Upper lobe of left lung (tissue), 6 donors: ENCODE data around the gene LEMD1. TPM values are rescaled to one million over a fixed set of nuclear protein-coding genes. Genes with fewer than 3 reads are reported as not detected.

Experiments
- ATAC-seq, 2 donors: fragments of 200-7000 bp; cut with Tn5 transposase; one replicate each; pipeline ENCODE4 v1.9.1; 2022; ENCODE audit warnings: mild to moderate bottlenecking in 2 of 2, moderate library complexity in 2 of 2; ENCODE audit not compliant: low FRiP score in 2 of 2
- DNase-seq, 2 donors: peaks; one replicate each; pipeline ENCODE4 v3.0.0-alpha.2; 2019 to 2020
- H3K27ac ChIP-seq, 4 donors: fragments of 200-600 bp; sonication (generic); one replicate each; pipeline ENCODE4 v1.5.1; 2016 to 2019
- H3K27me3 ChIP-seq, 4 donors: fragments of 200-600 bp; sonication (generic); one replicate each; pipeline ENCODE4 v1.5.1; 2017 to 2019
- H3K36me3 ChIP-seq, 4 donors: fragments of 200-600 bp; sonication (generic); one replicate each; pipeline ENCODE4 v1.5.1; 2016 to 2019
- H3K4me1 ChIP-seq, 4 donors: fragments of 200-600 bp; sonication (generic); one replicate each; pipeline ENCODE4 v1.5.1; 2018 to 2019
- H3K4me3 ChIP-seq, 4 donors: fragments of 200-600 bp; sonication (generic); one replicate each; pipeline ENCODE4 v1.5.1; 2017 to 2019; ENCODE audit warnings: mild to moderate bottlenecking in 2 of 4, moderate library complexity in 1 of 4
- H3K9me3 ChIP-seq, 4 donors: fragments of 200-600 bp; sonication (generic); one replicate each; pipeline ENCODE4 v1.5.1; 2018 to 2019
- CTCF ChIP-seq, 6 experiments: fragments of 450-650 bp in 4 of 6; fragments of 200-600 bp in 2 of 6; sonication (generic) in 2 of 6; IDR thresholded peaks; one replicate each; pipeline ENCODE4 v1.5.1; 2016 to 2019; ENCODE audit warnings: antibody characterized with exemption in 6 of 6
- EP300 ChIP-seq, 4 donors: sonication (generic); formaldehyde crosslinking; IDR thresholded peaks; one replicate each; pipeline ENCODE4 v1.5.1; 2017; ENCODE audit warnings: antibody characterized with exemption in 4 of 4, control low read depth in 2 of 4
- POLR2A ChIP-seq, 4 donors: fragments of 450-650 bp; IDR thresholded peaks; one replicate each; pipeline ENCODE4 v1.5.1; 2016 to 2017; ENCODE audit warnings: antibody characterized with exemption in 4 of 4, mild to moderate bottlenecking in 2 of 4
- POLR2AphosphoS5 ChIP-seq, 2 donors: sonication (generic); formaldehyde crosslinking; IDR thresholded peaks; one replicate each; pipeline ENCODE4 v1.5.1; 2017; ENCODE audit warnings: antibody characterized with exemption in 2 of 2
- WGBS, 2 donors: methylation state at CpG; one replicate each; pipeline ENCODE4 v1.1.5; 2017 to 2018; 5-methylcytosine and 5-hydroxymethylcytosine counted together
- total RNA-seq, 6 donors: library from RNA; depleted of rRNA in 4 of 6; stranded (reverse); fragments of >200 nt in 4 of 6; gene quantifications; one replicate each; pipeline versions ENCODE4 v1.1.0 to v1.2.1, GENCODE V29; 2016 to 2021
- donor health status: DM: no; HTN: no; CAD: no; lungs with moderate emphysema.
- donor health status: DM: no; HTN: yes; CAD: no; lungs with severe emphysema.

Gene LEMD1
- total RNA-seq, 6 donors from 2014 or later, result 1.1 to 14.7 (median 1.7) TPM; not detected in 2

- ATAC-seq, result no peak
These were observed 82.1 kb downstream of the LEMD1 start for GRCh38 chr1:205339717-205340116.

GRCh38 chr1:205339197-205339702 is 82.6 kb downstream of the LEMD1 start:
- 87 to 88% methylated on average over 21 of the region's 21 CpGs for WGBS, 2 donors
- no peak for TF ChIP-seq POLR2AphosphoS5 (IDR thresholded peaks at IDR 0.05)
- TF ChIP-seq CTCF (IDR thresholded peaks at IDR 0.05), result no peak
- no peak for TF ChIP-seq POLR2A (IDR thresholded peaks at IDR 0.05)
- no peak for TF ChIP-seq EP300 (IDR thresholded peaks at IDR 0.05)
- ATAC-seq (no peak), DNase-seq (no peak)
- no peaks in the 10 kb centered on the region for H3K9me3 ChIP-seq
- H3K36me3 ChIP-seq, result no peaks in the 10 kb centered on the region
- peaks cover 10 to 12% (median 11%) of the 10 kb centered on the region in 4 donors for H3K4me1 ChIP-seq
- H3K27me3 ChIP-seq, result peaks cover 2 to 15% (median 12%) of the 10 kb centered on the region in 4 donors
- H3K27ac ChIP-seq, result no peak overlapping the region
- no peak overlapping the region for H3K4me3 ChIP-seq

More at GRCh38 chr1:205339717-205340116, 82.1 kb downstream of the LEMD1 start:
- TF ChIP-seq POLR2A (IDR thresholded peaks at IDR 0.05), result no peak
- TF ChIP-seq CTCF (IDR thresholded peaks at IDR 0.05), result no peak
- no peak for TF ChIP-seq EP300 (IDR thresholded peaks at IDR 0.05)
- no peak for TF ChIP-seq POLR2AphosphoS5 (IDR thresholded peaks at IDR 0.05)
- Histone ChIP-seq H3K27ac (no peak overlapping the region), H3K4me3 (no peak overlapping the region), H3K36me3 (no peaks in the 10 kb centered on the region), H3K4me1 (peaks cover 13 to 15% (median 14%) of the 10 kb centered on the region in 4 donors), H3K9me3 (no peaks in the 10 kb centered on the region), H3K27me3 (peaks cover 2 to 20% (median 14%) of the 10 kb centered on the region in 4 donors)
- WGBS, 2 donors, result 79 to 94% methylated on average over 4 of the region's 4 CpGs
- DNase-seq, result no peak

GRCh38 chr1:205338011-205338410 is 83.8 kb downstream of the LEMD1 start:
- H3K4me3 ChIP-seq, result no peak overlapping the region
- no peak overlapping the region for H3K27ac ChIP-seq
- H3K36me3 ChIP-seq, result no peaks in the 10 kb centered on the region
- WGBS, 2 donors, result 78 to 82% methylated on average over 7 of the region's 7 CpGs
- no peak for DNase-seq
- no peak for TF ChIP-seq POLR2AphosphoS5 (IDR thresholded peaks at IDR 0.05)
- no peak for TF ChIP-seq CTCF (IDR thresholded peaks at IDR 0.05)
- TF ChIP-seq POLR2A (IDR thresholded peaks at IDR 0.05), result no peak
- no peak for TF ChIP-seq EP300 (IDR thresholded peaks at IDR 0.05)
- ATAC-seq, result no peak
- H3K4me1 ChIP-seq, result no peaks in the 10 kb centered on the region
- H3K27me3 ChIP-seq, result peaks cover 0 to 3% (median under 1%) of the 10 kb centered on the region in 4 donors
- H3K9me3 ChIP-seq, result no peaks in the 10 kb centered on the region

GRCh38 chr1:205337481-205337880 is 84.4 kb downstream of the LEMD1 start:
- Histone ChIP-seq H3K9me3 (no peaks in the 10 kb centered on the region), H3K36me3 (no peaks in the 10 kb centered on the region), H3K4me1 (no peaks in the 10 kb centered on the region), H3K27ac (no peak overlapping the region), H3K27me3 (no peaks in the 10 kb centered on the region), H3K4me3 (no peak overlapping the region)
- DNase-seq (no peak), ATAC-seq (no peak)
- 81 to 87% methylated on average over 5 to 7 of the region's 7 CpGs for WGBS, 2 donors
- TF ChIP-seq CTCF (IDR thresholded peaks at IDR 0.05), result no peak
- no peak for TF ChIP-seq POLR2A (IDR thresholded peaks at IDR 0.05)
- no peak for TF ChIP-seq EP300 (IDR thresholded peaks at IDR 0.05)
- TF ChIP-seq POLR2AphosphoS5 (IDR thresholded peaks at IDR 0.05), result no peak

GRCh38 chr1:205335692-205336091 is 86.2 kb downstream of the LEMD1 start:
- peak; percentile 76 to 87 for DNase-seq
- H3K4me1 ChIP-seq, result no peaks in the 10 kb centered on the region
- ATAC-seq, result peak; percentile 81 to 90
- H3K27ac ChIP-seq, result no peak overlapping the region
- no peaks in the 10 kb centered on the region for H3K36me3 ChIP-seq
- WGBS, 2 donors, result 7 to 8% methylated on average over 2 to 4 of the region's 4 CpGs
- H3K27me3 ChIP-seq, result no peaks in the 10 kb centered on the region
- TF ChIP-seq POLR2AphosphoS5 (IDR thresholded peaks at IDR 0.05) (no peak), CTCF (IDR thresholded peaks at IDR 0.05) (peak; percentile 75 to 91 (median 86))
- H3K4me3 ChIP-seq, result no peak overlapping the region
- H3K9me3 ChIP-seq, result no peaks in the 10 kb centered on the region
